ENCODE data around the gene IL15. TPM values are rescaled to one million over a fixed set of nuclear protein-coding genes. Genes with fewer than 3 reads are reported as not detected.

Gene IL15
- total and polyA plus RNA-seq, 2 of the 8 experiments (the other 6 are each of a cell fraction or from before 2014, with no cell fraction given), result 0.30 to 0.61 TPM

- H2BK12ac ChIP-seq (ENCODE audit: low read depth, low read length), result no peak overlapping the region
- no peak overlapping the region for H4K91ac ChIP-seq (replicated peaks; ENCODE audit: insufficient read length, low read length)
- H3K4me3 ChIP-seq (ENCODE audit: extremely low read depth in 1 of 4, insufficient read depth in 2 of 4, low read depth in 3 of 4, low read length in 4 of 4), result no peak overlapping the region
- H2BK20ac ChIP-seq (ENCODE audit: low read length), result no peak overlapping the region
- no peak overlapping the region for H3K27ac ChIP-seq (ENCODE audit: low read depth, low read length)
- H3K56ac ChIP-seq (replicated peaks; ENCODE audit: insufficient read length, low read depth, low read length), result no peak overlapping the region
- no peaks in the 10 kb centered on the region for H3K27me3 ChIP-seq (replicated peaks in 1 of 4; ENCODE audit: control insufficient read depth in 3 of 4, extremely low read depth in 1 of 4, insufficient read depth in 3 of 4, low read length in 3 of 4)
- no peak overlapping the region for H2BK5ac ChIP-seq (ENCODE audit: low read depth, low read length)
- no peak overlapping the region for H2BK15ac ChIP-seq (ENCODE audit: low read length)
- H2AK5ac ChIP-seq (ENCODE audit: low read depth, low read length), result no peak overlapping the region
- POLR2A ChIA-PET (ENCODE audit: partially characterized antibody), result no interaction called here
- H3K79me2 ChIP-seq (ENCODE audit: control insufficient read depth in 1 of 2, insufficient read depth in 2 of 2, low read length in 2 of 2), result no peaks in the 10 kb centered on the region
- DNase-seq (ENCODE audit: low read depth in 1 of 2, low spot score in 2 of 2) (no peak), FAIRE-seq (no peak)
- CTCF ChIA-PET (ENCODE audit: partially characterized antibody), result interaction anchor here (3.9 kb wide), 1 partner anchor 15 kb away, joined by 18 read pairs; no protein-coding TSS in a partner anchor
- no peak overlapping the region for H3K23ac ChIP-seq (ENCODE audit: insufficient read length)
- no peaks in the 10 kb centered on the region; a peak in 1 of 4 replicates for H3K9me3 ChIP-seq (ENCODE audit: insufficient read depth in 2 of 2, low read depth in 1 of 2, low read length in 1 of 2)
- H3K23me2 ChIP-seq (ENCODE audit: low read depth, low read length), result no peaks in the 10 kb centered on the region
- no peak overlapping the region for H3K14ac ChIP-seq (ENCODE audit: insufficient read length)
- no peaks in the 10 kb centered on the region for H4K20me1 ChIP-seq (replicated peaks in 1 of 2; ENCODE audit: control insufficient read depth in 1 of 2, insufficient read depth in 2 of 2, low read length in 2 of 2)
- H3K18ac ChIP-seq (ENCODE audit: extremely low read depth, low read length), result no peak overlapping the region
- no peak overlapping the region for H2AFZ ChIP-seq (ENCODE audit: low read length)
- no peak overlapping the region for H2BK120ac ChIP-seq (replicated peaks; ENCODE audit: low read depth, low read length)
- no peaks in the 10 kb centered on the region for H3K36me3 ChIP-seq (ENCODE audit: control insufficient read depth in 2 of 4, insufficient read depth in 4 of 4, low read length in 3 of 4)
- H3K9ac ChIP-seq (replicated peaks in 1 of 4; ENCODE audit: extremely low read depth in 1 of 4, low read depth in 3 of 4, low read length in 3 of 4), result no peak overlapping the region
- H3K4me2 ChIP-seq (ENCODE audit: insufficient read depth in 1 of 2, low read depth in 2 of 2, low read length in 2 of 2), result no peak overlapping the region
- H4K8ac ChIP-seq (ENCODE audit: extremely low read depth, insufficient read depth, low read length), result no peak overlapping the region
- TF ChIP-seq SAP30 (IDR thresholded peaks at IDR 0.05; ENCODE audit: insufficient read depth, insufficient replicate concordance, low read length) (no peak), SP1 (IDR thresholded peaks at IDR 0.05; ENCODE audit: low read depth, low read length) (no peak), MAFK (IDR thresholded peaks at IDR 0.05; ENCODE audit: low read depth, low read length) (no peak), BRCA1 (IDR thresholded peaks at IDR 0.05; ENCODE audit: low read depth, low read length) (no peak), BACH1 (IDR thresholded peaks at IDR 0.05; ENCODE audit: low read length) (no peak), BCL11A (IDR thresholded peaks at IDR 0.05; ENCODE audit: low read depth in 2 of 2, low read length in 2 of 2) (no peak), SIX5 (IDR thresholded peaks at IDR 0.05; ENCODE audit: low read depth, low read length) (no peak), CHD2 (IDR thresholded peaks at IDR 0.05; ENCODE audit: low read length) (no peak), POU5F1 (IDR thresholded peaks at IDR 0.05; ENCODE audit: low read depth, low read length) (no peak), CBX5 (IDR thresholded peaks at IDR 0.05; ENCODE audit: low read depth, low read length) (no peak), SP2 (IDR thresholded peaks at IDR 0.05; ENCODE audit: low read length) (no peak)
- H4K5ac ChIP-seq (ENCODE audit: insufficient read length, low read depth, low read length), result no peak overlapping the region
- no peak overlapping the region for H3K4ac ChIP-seq (replicated peaks; ENCODE audit: insufficient read length, low read depth, low read length)
- H3K4me1 ChIP-seq (replicated peaks in 1 of 4; ENCODE audit: control insufficient read depth in 3 of 4, insufficient read depth in 4 of 4, low read length in 3 of 4), result no peaks in the 10 kb centered on the region
- H3K79me1 ChIP-seq (ENCODE audit: low read depth, low read length), result no peaks in the 10 kb centered on the region
Measured at GRCh38 chr4:141686879-141687278, 50.5 kb downstream of the IL15 start.

Measured in H1 (cell line).